Colonic mucosa (tissue), 4 donors: ENCODE results near the gene PSMB10. TPM values are rescaled to one million over a fixed set of nuclear protein-coding genes. Genes with fewer than 3 reads are reported as not detected.
"Not testable (repeated sequence)": the region's sequence is repeated elsewhere in the genome, so short reads cannot be mapped to it uniquely, and the experiment has no call there.

Source experiments
- DNase-seq: peaks from one replicate; pipeline ENCODE4 v3.0.0-alpha.2; 2020
- H3K27ac ChIP-seq: fragments of 200-600 bp; one replicate; pipeline ENCODE4 v1.8.0; 2021
- H3K27me3 ChIP-seq: fragments of 200-600 bp; one replicate; pipeline ENCODE4 v1.8.0; 2021
- H3K36me3 ChIP-seq: fragments of 200-600 bp; one replicate; pipeline ENCODE4 v1.8.0; 2021
- H3K4me1 ChIP-seq: fragments of 200-600 bp; one replicate; pipeline ENCODE4 v1.8.0; 2021; ENCODE audit warnings: mild to moderate bottlenecking
- H3K4me3 ChIP-seq: fragments of 200-600 bp; one replicate; pipeline ENCODE4 v1.8.0; 2021
- H3K9ac ChIP-seq, 2 donors: one replicate each; pipeline ENCODE4 v1.7.0; 2013; ENCODE audit warnings: control low read depth in 2 of 2, low read depth in 2 of 2, low read length in 2 of 2
- H3K9me3 ChIP-seq: fragments of 200-600 bp; one replicate; pipeline ENCODE4 v1.8.0; 2021
- CTCF ChIP-seq: fragments of 200-600 bp; IDR thresholded peaks from one replicate; pipeline ENCODE4 v1.8.0; 2022; ENCODE audit warnings: antibody characterized with exemption, mild to moderate bottlenecking
- intact Hi-C: fragments of 100-400 bp; cut with DNase I; formaldehyde crosslinking; loops from one replicate; pipeline ENCODE4 v1.14.1; 2022
- total RNA-seq, 2 donors: library from RNA; stranded (reverse); fragmentation: NEBNext Ultra II Directional in 1 of 2; extraction: Animal tissue kit (Norgen Biotek cat#: 25700) in 1 of 2; gene quantifications; one replicate each; pipeline ENCODE4 v1.2.1, GENCODE V29; 2021
- donor health status: healthy.
- donor health status: DM: no; HTN: no; CAD: no.
- donor health status: DM: no; HTN: no; CAD: no.

The PSMB10 gene
- total RNA-seq, 2 donors from 2014 or later, result 120 to 124 TPM

DNA sequence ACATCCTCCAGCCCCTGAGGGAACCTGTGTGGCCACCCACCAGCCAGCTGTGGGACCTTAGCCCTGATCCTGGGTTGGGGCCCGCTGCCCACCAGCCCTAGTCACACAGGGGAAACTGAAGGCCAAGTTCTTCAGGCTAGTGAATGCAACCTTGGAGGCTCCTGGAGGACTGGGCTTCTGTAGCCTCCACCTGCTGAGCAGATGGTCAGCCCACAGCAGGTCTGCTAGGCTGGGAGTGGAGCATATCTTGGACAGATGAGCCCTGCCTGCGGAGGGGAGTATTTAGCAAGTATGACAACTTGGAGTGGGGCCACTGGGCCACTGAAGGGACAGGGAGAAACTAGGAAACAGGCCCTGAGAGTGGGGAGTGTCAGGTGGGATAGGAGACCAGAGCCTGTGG lies 39.6 kb upstream of the PSMB10 start:
- H3K27me3 ChIP-seq, result no peaks in the 10 kb centered on the region
- no peak overlapping the region for H3K9ac ChIP-seq
- TF ChIP-seq CTCF, result no peak
- intact Hi-C loops, result no loop called here
- no peak for DNase-seq
- no peak overlapping the region for H3K27ac ChIP-seq
- no peaks in the 10 kb centered on the region for H3K36me3 ChIP-seq
- no peaks in the 10 kb centered on the region for H3K9me3 ChIP-seq
- H3K4me3 ChIP-seq, result no peak overlapping the region
- no peaks in the 10 kb centered on the region for H3K4me1 ChIP-seq

DNA sequence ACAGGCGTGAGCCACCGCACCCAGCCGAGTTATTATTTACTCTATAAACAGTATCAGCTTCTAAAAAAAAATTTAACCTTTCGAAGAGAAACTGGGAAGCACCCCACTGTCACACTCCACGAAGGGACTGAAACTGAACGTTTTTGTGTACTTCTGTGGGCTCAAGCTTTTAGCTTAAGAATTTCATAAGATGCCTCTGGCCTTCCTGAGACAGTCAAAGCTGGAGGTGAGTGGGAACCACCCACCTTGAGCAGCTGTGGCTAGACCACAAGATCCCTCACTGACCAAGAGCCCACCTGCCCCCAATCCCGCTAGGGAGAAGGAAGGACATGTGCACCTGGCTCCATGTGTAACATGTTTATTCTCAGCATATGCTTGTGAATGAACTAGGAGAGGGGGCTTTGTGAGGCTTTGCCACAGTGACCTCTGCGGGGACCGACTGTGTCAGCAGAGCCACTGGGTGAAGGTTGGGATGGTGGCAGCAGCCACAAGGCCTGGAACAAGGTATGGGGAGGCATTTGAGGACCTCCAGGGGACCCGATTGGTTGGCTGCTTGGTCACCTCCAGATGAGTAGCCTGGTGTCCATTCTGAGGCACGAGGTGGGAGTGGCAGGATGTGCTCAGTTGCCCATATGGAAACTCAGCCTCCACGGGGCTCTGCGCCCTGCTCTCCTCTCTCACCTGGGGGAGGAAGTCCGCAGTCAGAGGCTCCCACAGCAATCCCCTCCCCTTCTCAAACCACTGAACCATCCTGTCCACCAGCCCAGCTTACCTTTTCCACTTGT lies 38.9 kb upstream of the PSMB10 start:
- Histone ChIP-seq H3K36me3 (no peaks in the 10 kb centered on the region), H3K27ac (no peak overlapping the region), H3K4me3 (no peak overlapping the region), H3K27me3 (no peaks in the 10 kb centered on the region), H3K9me3 (no peaks in the 10 kb centered on the region), H3K9ac (peak overlapping the region in 1 of 2 donors; percentile 4), H3K4me1 (no peaks in the 10 kb centered on the region)
- intact Hi-C loops, result no loop called here
- TF ChIP-seq CTCF, result no peak
- DNase-seq, result no peak

DNA sequence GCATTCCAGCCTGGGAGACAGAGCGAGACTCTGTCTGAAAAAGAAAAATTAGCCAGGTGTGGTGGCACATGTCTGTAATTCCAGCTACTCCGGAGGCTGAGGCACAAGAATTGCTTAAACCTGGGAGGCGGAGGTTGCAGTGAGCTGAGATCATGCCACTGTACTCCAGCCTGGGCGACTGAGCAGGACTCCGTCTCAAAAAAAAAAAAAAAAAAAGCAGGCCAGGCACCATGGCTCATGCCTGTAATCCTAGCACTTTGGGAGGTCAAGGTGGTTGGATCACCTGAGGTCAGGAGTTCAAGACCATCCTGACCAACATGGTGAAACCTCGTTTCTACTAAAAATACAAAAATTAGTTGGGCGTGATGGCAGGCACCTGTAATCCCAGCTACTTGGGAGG lies 35.6 kb upstream of the PSMB10 start:
- intact Hi-C loops, H3K27me3 ChIP-seq, H3K4me3 ChIP-seq, H3K36me3 ChIP-seq, H3K9ac ChIP-seq, H3K9me3 ChIP-seq, DNase-seq, H3K4me1 ChIP-seq, H3K27ac ChIP-seq: not testable (repeated sequence)

DNA sequence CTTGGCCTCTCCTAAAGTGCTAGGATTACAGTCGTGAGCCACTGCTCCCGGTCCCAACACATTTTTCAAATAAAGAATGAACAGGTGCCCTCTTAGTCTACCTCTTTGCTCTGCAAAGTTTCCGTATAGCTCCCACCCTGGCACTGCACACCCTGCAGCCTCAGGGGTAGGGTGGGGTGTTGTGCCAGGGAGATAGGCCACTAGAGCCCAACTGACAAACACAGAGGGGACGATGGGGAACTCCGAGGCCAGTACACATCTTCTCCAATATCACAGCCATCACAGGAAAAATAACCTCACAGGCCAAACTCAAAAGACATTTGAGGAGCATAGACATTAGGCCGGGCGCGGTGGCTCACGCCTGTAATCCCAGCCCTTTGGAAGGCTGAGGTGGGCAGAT lies 34.5 kb upstream of the PSMB10 start:
- Histone ChIP-seq H3K4me1 (peaks cover 6% of the 10 kb centered on the region), H3K27ac (no peak overlapping the region), H3K27me3 (no peaks in the 10 kb centered on the region), H3K4me3 (no peak overlapping the region), H3K9ac (no peak overlapping the region), H3K36me3 (no peaks in the 10 kb centered on the region), H3K9me3 (no peaks in the 10 kb centered on the region)
- intact Hi-C loops, result no loop called here
- no peak for DNase-seq
- no peak for TF ChIP-seq CTCF

DNA sequence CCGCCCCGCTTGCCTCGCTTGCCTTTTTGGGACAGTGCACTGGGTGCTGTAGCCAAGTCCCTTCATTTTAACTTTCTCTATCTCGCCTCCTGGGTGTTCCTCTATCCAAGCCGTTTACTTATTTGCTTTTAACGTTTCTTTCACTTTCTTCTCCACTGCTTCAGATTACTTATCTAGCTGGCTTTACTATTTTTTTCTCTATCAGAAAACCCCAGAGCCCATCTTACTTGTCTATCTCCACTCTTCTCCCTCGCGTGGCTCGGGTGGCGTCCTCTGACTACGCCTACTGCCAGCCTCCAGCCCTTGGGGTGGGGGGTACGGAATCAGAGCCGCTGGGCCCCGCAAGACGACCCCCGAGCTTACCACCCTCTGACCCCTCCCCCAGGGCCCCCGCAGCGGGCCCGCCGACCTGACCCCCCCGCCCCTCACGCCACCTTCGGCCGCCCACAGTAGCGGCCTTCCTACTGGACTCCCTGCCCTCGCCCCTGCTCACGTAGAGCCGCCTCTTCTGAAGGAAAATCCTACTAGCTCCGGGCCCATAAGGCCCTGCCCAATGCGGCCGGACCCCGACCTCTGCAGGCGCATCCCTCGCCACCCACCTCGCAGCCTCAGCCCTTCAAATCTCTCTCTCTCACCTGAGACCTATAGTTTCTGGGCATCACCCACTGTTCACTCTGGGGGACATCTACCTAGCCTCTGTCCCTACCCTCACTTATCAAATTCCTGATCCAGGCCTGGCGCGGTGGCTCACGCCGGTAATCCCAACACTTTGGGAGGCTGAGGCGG lies 32.8 kb upstream of the PSMB10 start:
- Histone ChIP-seq H3K4me1 (peaks cover 6% of the 10 kb centered on the region), H3K9ac (peak overlapping the region; percentile 66 to 89), H3K27me3 (no peaks in the 10 kb centered on the region), H3K9me3 (no peaks in the 10 kb centered on the region), H3K36me3 (no peaks in the 10 kb centered on the region), H3K4me3 (peak overlapping the region; percentile 83), H3K27ac (peak overlapping the region; percentile 91)
- no peak for TF ChIP-seq CTCF
- intact Hi-C loops, result no loop called here
- no peak for DNase-seq
